ENCODE results near the gene PGAM5. TPM values are rescaled to one million over a fixed set of nuclear protein-coding genes. Genes with fewer than 3 reads are reported as not detected.

Gene PGAM5
- total and polyA plus RNA-seq, 9 of the 15 experiments (the other 6 are each of a cell fraction or from before 2014, with no cell fraction given), result 7.4 to 121 (median 69.5) TPM

GRCh38 chr12:132710405-132711079 lies at the start of gene PGAM5 (continued):
- peak; percentile 50 for TF ChIP-seq FUS (optimal IDR thresholded peaks at IDR 0.05; ENCODE audit: low read depth, low read length)
- TF ChIP-seq HIVEP1 (CRISPR knock-in tag; IDR thresholded peaks at IDR 0.05), result no peak
- TF ChIP-seq KLF13 (tag; IDR thresholded peaks at IDR 0.05; ENCODE audit: borderline replicate concordance, low read depth), result peak; percentile 95; the same call in 1 of the 2 replicates
- TF ChIP-seq ARID3B (CRISPR knock-in tag; IDR thresholded peaks at IDR 0.05; ENCODE audit: borderline replicate concordance), result no peak
- peak; percentile 89 for TF ChIP-seq RBFOX2 (IDR thresholded peaks at IDR 0.05; ENCODE audit: low read depth, low read length)
- no peak for TF ChIP-seq ZBTB34 (CRISPR knock-in tag; IDR thresholded peaks at IDR 0.05)
- TF ChIP-seq ETS2 (tag; IDR thresholded peaks at IDR 0.05; ENCODE audit: borderline replicate concordance, poor library complexity, severe bottlenecking), result no peak
- peak; percentile 42; the same call in 1 of the 2 replicates for TF ChIP-seq ZKSCAN1 (IDR thresholded peaks at IDR 0.05; ENCODE audit: low read depth, low read length)
- peak; percentile 81 for TF ChIP-seq ETS1 (conservative IDR thresholded peaks at IDR 0.05; ENCODE audit: control insufficient read depth, low read depth, low read length)
- no peak for TF ChIP-seq FOS (IDR thresholded peaks at IDR 0.05; ENCODE audit: extremely low read depth, insufficient read length)
- TF ChIP-seq GTF2E2 (tag; IDR thresholded peaks at IDR 0.05), result no peak
- peak; percentile 73; the same call in 1 of the 2 replicates for TF ChIP-seq PHF8 (IDR thresholded peaks at IDR 0.05; ENCODE audit: borderline replicate concordance, low read length)
- TF ChIP-seq KLF6 (CRISPR knock-in tag; IDR thresholded peaks at IDR 0.05; ENCODE audit: borderline replicate concordance), result peak; percentile 24; the same call in 1 of the 2 replicates
- peak; percentile 20; the same call in 1 of the 2 replicates for TF ChIP-seq NFIC (IDR thresholded peaks at IDR 0.05)
- no peak for TF ChIP-seq KDM4B (IDR thresholded peaks at IDR 0.05; ENCODE audit: borderline replicate concordance in 2 of 2, low read depth in 1 of 2)
- TF ChIP-seq ZNF583 (CRISPR knock-in tag; IDR thresholded peaks at IDR 0.05), result no peak
- TF ChIP-seq FOXJ3 (CRISPR knock-in tag; IDR thresholded peaks at IDR 0.05), result no peak
- peak; percentile 85 to 93 for TF ChIP-seq E2F6 (IDR thresholded peaks at IDR 0.05; ENCODE audit: borderline replicate concordance in 1 of 2, extremely low read depth in 1 of 2, insufficient read depth in 1 of 2, insufficient read length in 1 of 2, low read depth in 1 of 2, low read length in 1 of 2, poor library complexity in 1 of 2, severe bottlenecking in 1 of 2)
- peak; percentile 99 for TF ChIP-seq SAFB (IDR thresholded peaks at IDR 0.05; ENCODE audit: borderline replicate concordance, low read depth, low read length)
- peak in 1 of 2 experiments; percentile 37; a peak in 1 of 4 replicates for TF ChIP-seq TEAD1 (CRISPR knock-in tag; IDR thresholded peaks at IDR 0.05)
